SK-N-SH (cell line): ENCODE measurements around the gene LTBP2. TPM values are rescaled to one million over a fixed set of nuclear protein-coding genes. Genes with fewer than 3 reads are reported as not detected.

Experiments
- CTCF ChIA-PET: fragments of 300-600, 350-600 bp; formaldehyde crosslinking; extraction: SDS; loops from one replicate; lab custom pipeline; 2021; lab: Yijun Ruan, JAX
- POLR2A ChIA-PET: fragments of 350-600 bp; sonication (Branson Sonifier 250); formaldehyde crosslinking; extraction: SDS; loops from one replicate; lab custom pipeline; 2020; ENCODE audit warnings: antibody characterized with exemption, inconsistent platforms; lab: Yijun Ruan, JAX
- DNase-seq: peaks from one replicate; pipeline ENCODE4 v3.0.0; 2012
- H2AFZ ChIP-seq: fragments of 200-600 bp; sonication (generic); 2 replicates; pipeline ENCODE4 v1.8.1; 2016; ENCODE audit warnings: antibody characterized with exemption, mild to moderate bottlenecking, low read depth
- H3F3A ChIP-seq: fragments of 200-600 bp; sonication (generic); replicated peaks from 2 replicates; pipeline ENCODE3; 2016; ENCODE audit warnings: antibody characterized with exemption, mild to moderate bottlenecking; ENCODE audit not compliant: insufficient read depth
- H3K27ac ChIP-seq, 2 experiments: fragments of 200-500 bp in 1 of 2; fragments of 200-600 bp in 1 of 2; sonication (Bioruptor generic) in 1 of 2; sonication (generic), shearing (Covaris generic) in 1 of 2; 2 replicates each; pipeline versions ENCODE4 v1.5.1 to v1.6.1; 2014 to 2016; ENCODE audit warnings: low read depth in 2 of 2, inconsistent platforms in 1 of 2, low read length in 1 of 2, mild to moderate bottlenecking in 1 of 2, mixed read lengths in 1 of 2
- H3K27me3 ChIP-seq: fragments of 200-600 bp; sonication (generic), shearing (Covaris generic); 2 replicates; pipeline ENCODE4 v1.6.1; 2016; ENCODE audit warnings: mixed run types; ENCODE audit not compliant: insufficient read depth
- H3K36me3 ChIP-seq, 2 experiments: fragments of 200-500 bp in 1 of 2; fragments of 200-600 bp in 1 of 2; sonication (Bioruptor generic) in 1 of 2; sonication (generic) in 1 of 2; replicated peaks in 1 of 2; 2 replicates each; pipeline versions ENCODE3 to v1.5.1; 2014 to 2016; ENCODE audit warnings: low read length in 1 of 2, mild to moderate bottlenecking in 1 of 2; ENCODE audit not compliant: insufficient read depth in 2 of 2, control insufficient read depth in 1 of 2
- H3K4me1 ChIP-seq, 2 experiments: fragments of 200-500 bp in 1 of 2; fragments of 200-600 bp in 1 of 2; sonication (Bioruptor generic) in 1 of 2; sonication (generic), shearing (Covaris generic) in 1 of 2; 2 replicates each; pipeline versions ENCODE4 v1.5.1 to v1.6.1; 2014 to 2016; ENCODE audit warnings: low read depth in 1 of 2, low read length in 1 of 2, mixed run types in 1 of 2; ENCODE audit not compliant: insufficient read depth in 2 of 2, control insufficient read depth in 1 of 2
- H3K4me2 ChIP-seq: fragments of 200-600 bp; sonication (generic), shearing (Covaris generic); 2 replicates; pipeline ENCODE4 v1.6.1; 2017; ENCODE audit warnings: mixed run types
- H3K4me3 ChIP-seq, 2 experiments: fragments of 200-500 bp in 1 of 2; fragments of 200-600 bp in 1 of 2; sonication (Bioruptor generic) in 1 of 2; sonication (generic), shearing (Covaris generic) in 1 of 2; 2 replicates each; pipeline versions ENCODE4 v1.5.1 to v1.8.1; 2014 to 2016; ENCODE audit warnings: low read depth in 2 of 2, inconsistent platforms in 1 of 2, low read length in 1 of 2, mild to moderate bottlenecking in 1 of 2, mixed read lengths in 1 of 2, moderate library complexity in 1 of 2
- H3K79me2 ChIP-seq: fragments of 200-600 bp; sonication (generic); 2 replicates; pipeline ENCODE4 v1.8.1; 2017; ENCODE audit warnings: mild to moderate bottlenecking; ENCODE audit not compliant: insufficient read depth
- H3K9ac ChIP-seq: fragments of 200-600 bp; sonication (generic); 2 replicates; pipeline ENCODE4 v1.6.1; 2017; ENCODE audit warnings: mixed run types
- H3K9me2 ChIP-seq: fragments of 200-600 bp; sonication (generic); 2 replicates; pipeline ENCODE4 v1.6.1; 2017; ENCODE audit warnings: mixed run types
- H3K9me3 ChIP-seq: fragments of 200-600 bp; sonication (generic); 2 replicates; pipeline ENCODE4 v1.6.1; 2017; ENCODE audit warnings: mixed run types, mild to moderate bottlenecking, moderate library complexity
- H4K20me1 ChIP-seq: fragments of 200-600 bp; sonication (generic); 2 replicates; pipeline ENCODE4 v1.6.1; 2017; ENCODE audit warnings: mild to moderate bottlenecking, mixed run types; ENCODE audit not compliant: insufficient read depth
- CHD2 ChIP-seq: fragments of 150-350 bp; IDR thresholded peaks from 2 replicates; pipeline ENCODE4 v1.6.1; 2018; ENCODE audit warnings: low read length; ENCODE audit not compliant: partially characterized antibody
- FOXM1 ChIP-seq: IDR thresholded peaks from 2 replicates; pipeline ENCODE4 v1.4.0; 2012; ENCODE audit warnings: low read depth, mild to moderate bottlenecking
- MXI1 ChIP-seq: IDR thresholded peaks from 2 replicates; pipeline ENCODE4 v1.6.1; 2012; ENCODE audit warnings: mild to moderate bottlenecking, low read depth, low read length, improper control_type of control experiment
- POLR2AphosphoS5 ChIP-seq: IDR thresholded peaks from 2 replicates; pipeline ENCODE4 v1.6.1; 2012; ENCODE audit warnings: low read depth, low read length
- RCOR1 ChIP-seq: fragments of 150-350 bp; IDR thresholded peaks from 2 replicates; pipeline ENCODE4 v1.6.1; 2017; ENCODE audit warnings: antibody characterized with exemption, low read length
- RFX5 ChIP-seq: IDR thresholded peaks from 2 replicates; pipeline ENCODE4 v1.6.1; 2012; ENCODE audit warnings: mild to moderate bottlenecking, improper control_type of control experiment, low read length
- SIN3A ChIP-seq: IDR thresholded peaks from 2 replicates; pipeline ENCODE4 v1.6.1; 2012; ENCODE audit warnings: low read depth, mild to moderate bottlenecking, low read length, moderate library complexity, borderline replicate concordance
- TEAD4 ChIP-seq: IDR thresholded peaks from 2 replicates; pipeline ENCODE4 v1.4.0; 2012; ENCODE audit warnings: mild to moderate bottlenecking, borderline replicate concordance; ENCODE audit not compliant: insufficient read depth
- ZBTB33 ChIP-seq: IDR thresholded peaks from 2 replicates; pipeline ENCODE4 v1.4.0; 2012; ENCODE audit warnings: low read depth, borderline replicate concordance
- WGBS: methylation state at CpG from one replicate; pipeline ENCODE4 v1.1.6; 2017; ENCODE audit warnings: low lambda C conversion rate; 5-methylcytosine and 5-hydroxymethylcytosine counted together
- polyA plus RNA-seq, 3 experiments: library from polyadenylated mRNA; depleted of rRNA; stranded (reverse); fragments of >200 nt; gene quantifications; 2 replicates each; pipeline ENCODE4 v1.2.3, GENCODE V29; 2012
- TF ChIP-seq, protein P1 (sequence below): IDR thresholded peaks from 2 replicates; pipeline ENCODE4 v1.6.1; 2012; ENCODE audit warnings: mild to moderate bottlenecking, low read depth, low read length, moderate library complexity
- TF ChIP-seq, protein P2 (sequence below): IDR thresholded peaks from 2 replicates; pipeline ENCODE4; 2012

The LTBP2 gene
- polyA plus RNA-seq, 1 of the 3 experiments (the other 2 are of a cell fraction) = 58.8 TPM

DNA sequence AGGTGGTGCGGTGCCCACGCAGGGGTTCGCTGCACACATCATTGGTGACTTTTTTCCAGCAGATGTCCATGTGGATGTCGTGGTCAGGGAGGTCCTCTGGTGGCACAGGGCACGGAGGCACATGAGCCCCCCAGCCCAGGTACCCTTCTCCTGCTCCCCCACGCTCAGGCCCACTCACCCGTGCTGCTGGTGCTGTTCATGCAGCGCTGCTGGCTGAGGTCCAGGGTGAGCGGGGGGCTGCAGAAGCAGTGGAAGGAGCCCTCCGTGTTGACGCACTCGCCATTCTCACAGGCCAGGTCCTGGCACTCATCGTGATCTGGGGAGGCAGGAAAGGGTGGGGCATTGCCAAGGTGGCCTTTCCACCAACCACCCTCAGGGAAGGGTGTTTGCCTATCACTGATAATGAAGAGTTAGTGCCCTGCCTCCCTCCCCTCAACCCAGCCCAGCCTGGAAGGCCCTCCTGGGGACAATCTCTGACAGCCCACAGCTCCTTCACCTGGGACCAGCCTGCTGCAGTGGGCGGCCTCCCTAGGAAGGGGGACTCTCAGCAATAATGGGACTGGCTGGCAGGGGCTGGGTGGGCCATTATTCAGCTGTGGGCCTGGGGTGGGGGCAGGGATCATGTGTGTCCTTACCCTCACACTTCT, 108.6 kb downstream of the LTBP2 start:
- Histone ChIP-seq H3K9me3 (no peaks in the 10 kb centered on the region), H3K9ac (no peak overlapping the region), H3K27ac (no peak overlapping the region), H3K4me1 (peaks cover 0 to 13% of the 10 kb centered on the region in 2 experiments; a peak in 1 of 4 replicates), H3K79me2 (no peaks in the 10 kb centered on the region), H3K27me3 (no peaks in the 10 kb centered on the region), H4K20me1 (no peaks in the 10 kb centered on the region), H3K9me2 (no peaks in the 10 kb centered on the region), H3K4me3 (no peak overlapping the region), H3K36me3 (peaks cover 37 to 70% of the 10 kb centered on the region in 2 experiments), H3F3A (peaks cover 25% of the 10 kb centered on the region), H2AFZ (no peak overlapping the region), H3K4me2 (no peak overlapping the region)
- CTCF ChIA-PET = interaction anchor here (1.0 to 7.1 kb wide), 15 partner anchors 9 to 248 kb away, joined by 3 to 68 read pairs (median 6); partner anchors contain the start of genes ISCA2, LTBP2 and NPC2
- 94% methylated on average over 8 of the region's 14 CpGs for WGBS
- POLR2A ChIA-PET = no interaction called here
- no peak for DNase-seq
- TF ChIP-seq POLR2AphosphoS5 = no peak
- TF ChIP-seq, protein P1, sequence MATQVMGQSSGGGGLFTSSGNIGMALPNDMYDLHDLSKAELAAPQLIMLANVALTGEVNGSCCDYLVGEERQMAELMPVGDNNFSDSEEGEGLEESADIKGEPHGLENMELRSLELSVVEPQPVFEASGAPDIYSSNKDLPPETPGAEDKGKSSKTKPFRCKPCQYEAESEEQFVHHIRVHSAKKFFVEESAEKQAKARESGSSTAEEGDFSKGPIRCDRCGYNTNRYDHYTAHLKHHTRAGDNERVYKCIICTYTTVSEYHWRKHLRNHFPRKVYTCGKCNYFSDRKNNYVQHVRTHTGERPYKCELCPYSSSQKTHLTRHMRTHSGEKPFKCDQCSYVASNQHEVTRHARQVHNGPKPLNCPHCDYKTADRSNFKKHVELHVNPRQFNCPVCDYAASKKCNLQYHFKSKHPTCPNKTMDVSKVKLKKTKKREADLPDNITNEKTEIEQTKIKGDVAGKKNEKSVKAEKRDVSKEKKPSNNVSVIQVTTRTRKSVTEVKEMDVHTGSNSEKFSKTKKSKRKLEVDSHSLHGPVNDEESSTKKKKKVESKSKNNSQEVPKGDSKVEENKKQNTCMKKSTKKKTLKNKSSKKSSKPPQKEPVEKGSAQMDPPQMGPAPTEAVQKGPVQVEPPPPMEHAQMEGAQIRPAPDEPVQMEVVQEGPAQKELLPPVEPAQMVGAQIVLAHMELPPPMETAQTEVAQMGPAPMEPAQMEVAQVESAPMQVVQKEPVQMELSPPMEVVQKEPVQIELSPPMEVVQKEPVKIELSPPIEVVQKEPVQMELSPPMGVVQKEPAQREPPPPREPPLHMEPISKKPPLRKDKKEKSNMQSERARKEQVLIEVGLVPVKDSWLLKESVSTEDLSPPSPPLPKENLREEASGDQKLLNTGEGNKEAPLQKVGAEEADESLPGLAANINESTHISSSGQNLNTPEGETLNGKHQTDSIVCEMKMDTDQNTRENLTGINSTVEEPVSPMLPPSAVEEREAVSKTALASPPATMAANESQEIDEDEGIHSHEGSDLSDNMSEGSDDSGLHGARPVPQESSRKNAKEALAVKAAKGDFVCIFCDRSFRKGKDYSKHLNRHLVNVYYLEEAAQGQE = no peak
- TF ChIP-seq CHD2 = no peak
- TF ChIP-seq, protein P2, sequence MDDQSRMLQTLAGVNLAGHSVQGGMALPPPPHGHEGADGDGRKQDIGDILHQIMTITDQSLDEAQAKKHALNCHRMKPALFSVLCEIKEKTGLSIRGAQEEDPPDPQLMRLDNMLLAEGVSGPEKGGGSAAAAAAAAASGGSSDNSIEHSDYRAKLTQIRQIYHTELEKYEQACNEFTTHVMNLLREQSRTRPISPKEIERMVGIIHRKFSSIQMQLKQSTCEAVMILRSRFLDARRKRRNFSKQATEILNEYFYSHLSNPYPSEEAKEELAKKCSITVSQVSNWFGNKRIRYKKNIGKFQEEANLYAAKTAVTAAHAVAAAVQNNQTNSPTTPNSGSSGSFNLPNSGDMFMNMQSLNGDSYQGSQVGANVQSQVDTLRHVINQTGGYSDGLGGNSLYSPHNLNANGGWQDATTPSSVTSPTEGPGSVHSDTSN = no peak
- TF ChIP-seq ZBTB33 = no peak
- TF ChIP-seq RCOR1 = no peak
- TF ChIP-seq FOXM1 = no peak
- no peak for TF ChIP-seq SIN3A
- no peak for TF ChIP-seq MXI1
- no peak for TF ChIP-seq RFX5
- TF ChIP-seq TEAD4 = no peak
